ENCODE data around the gene KRTAP3-3.

The KRTAP3-3 gene

GRCh38 chr17:40993839-40994238, at the start of gene KRTAP3-3:
Gene KRTAP3-3, minus strand, starts transcription at chr17:40994164. Its CDS starts 67 bp downstream, at chr17:40994097.
- DNase-seq: peak; percentile 17

GRCh38 chr17:41042953-41043352, 49.0 kb upstream of the KRTAP3-3 start:
- no peak for DNase-seq

GRCh38 chr17:41040783-41041571, 47.0 kb upstream of the KRTAP3-3 start, which contains the start of gene KRTAP1-1:
Gene KRTAP1-1, minus strand, starts transcription at chr17:41041450. Its CDS starts 53 bp downstream, at chr17:41041397.
- peak; percentile 59 for DNase-seq

GRCh38 chr17:41037853-41038350, 43.9 kb upstream of the KRTAP3-3 start:
- DNase-seq: no peak

GRCh38 chr17:41034346-41034935, 40.5 kb upstream of the KRTAP3-3 start, which contains the start of gene KRTAP1-3:
Gene KRTAP1-3, minus strand, starts transcription at chr17:41034874. Its CDS starts 53 bp downstream, at chr17:41034821.
- peak; percentile 38 for DNase-seq

- no peak for DNase-seq
Measured at GRCh38 chr17:41029633-41030245, 35.8 kb upstream of the KRTAP3-3 start, which contains the start of gene KRTAP1-4. Gene KRTAP1-4, minus strand, starts transcription at chr17:41030195. Its CDS starts 117 bp downstream, at chr17:41030078.

- DNase-seq: peak; percentile 34
Measured at GRCh38 chr17:41026715-41027471, 32.9 kb upstream of the KRTAP3-3 start, which contains the start of gene KRTAP1-5. Gene KRTAP1-5, minus strand, starts transcription at chr17:41027208. Its CDS starts 53 bp downstream, at chr17:41027155.

GRCh38 chr17:41024697-41025096, 30.7 kb upstream of the KRTAP3-3 start:
- no peak for DNase-seq

- no peak for DNase-seq
Measured at GRCh38 chr17:41020336-41020735, 26.4 kb upstream of the KRTAP3-3 start.

GRCh38 chr17:41019415-41019814, 25.5 kb upstream of the KRTAP3-3 start:
- DNase-seq: no peak

- DNase-seq: no peak
Measured at GRCh38 chr17:41018541-41018940, 24.6 kb upstream of the KRTAP3-3 start.

- DNase-seq: no peak
Measured at GRCh38 chr17:41016578-41017215, 22.7 kb upstream of the KRTAP3-3 start.

GRCh38 chr17:41015454-41015853, 21.5 kb upstream of the KRTAP3-3 start:
- no peak for DNase-seq

GRCh38 chr17:41013606-41014005, 19.6 kb upstream of the KRTAP3-3 start:
- peak; percentile 27 for DNase-seq

- DNase-seq: no peak
Measured at GRCh38 chr17:41013181-41013580, 19.2 kb upstream of the KRTAP3-3 start.

- DNase-seq: no peak
Measured at GRCh38 chr17:41012326-41013120, 18.6 kb upstream of the KRTAP3-3 start.

GRCh38 chr17:41010441-41010840, 16.5 kb upstream of the KRTAP3-3 start:
- no peak for DNase-seq

- DNase-seq: no peak
Measured at GRCh38 chr17:41009936-41010335, 16.0 kb upstream of the KRTAP3-3 start.

GRCh38 chr17:41009301-41009760, 15.4 kb upstream of the KRTAP3-3 start:
- DNase-seq: no peak

GRCh38 chr17:41008811-41009210, 14.8 kb upstream of the KRTAP3-3 start, which contains the start of gene KRTAP3-1:
Gene KRTAP3-1, minus strand, starts transcription at chr17:41009128. Its CDS starts 54 bp downstream, at chr17:41009074.
- no peak for DNase-seq

GRCh38 chr17:41004397-41004796, 10.4 kb upstream of the KRTAP3-3 start:
- DNase-seq: no peak

Data from femur (tissue), 1 donor.